ENCODE results near the gene EN1.

EN1 gene

DNA sequence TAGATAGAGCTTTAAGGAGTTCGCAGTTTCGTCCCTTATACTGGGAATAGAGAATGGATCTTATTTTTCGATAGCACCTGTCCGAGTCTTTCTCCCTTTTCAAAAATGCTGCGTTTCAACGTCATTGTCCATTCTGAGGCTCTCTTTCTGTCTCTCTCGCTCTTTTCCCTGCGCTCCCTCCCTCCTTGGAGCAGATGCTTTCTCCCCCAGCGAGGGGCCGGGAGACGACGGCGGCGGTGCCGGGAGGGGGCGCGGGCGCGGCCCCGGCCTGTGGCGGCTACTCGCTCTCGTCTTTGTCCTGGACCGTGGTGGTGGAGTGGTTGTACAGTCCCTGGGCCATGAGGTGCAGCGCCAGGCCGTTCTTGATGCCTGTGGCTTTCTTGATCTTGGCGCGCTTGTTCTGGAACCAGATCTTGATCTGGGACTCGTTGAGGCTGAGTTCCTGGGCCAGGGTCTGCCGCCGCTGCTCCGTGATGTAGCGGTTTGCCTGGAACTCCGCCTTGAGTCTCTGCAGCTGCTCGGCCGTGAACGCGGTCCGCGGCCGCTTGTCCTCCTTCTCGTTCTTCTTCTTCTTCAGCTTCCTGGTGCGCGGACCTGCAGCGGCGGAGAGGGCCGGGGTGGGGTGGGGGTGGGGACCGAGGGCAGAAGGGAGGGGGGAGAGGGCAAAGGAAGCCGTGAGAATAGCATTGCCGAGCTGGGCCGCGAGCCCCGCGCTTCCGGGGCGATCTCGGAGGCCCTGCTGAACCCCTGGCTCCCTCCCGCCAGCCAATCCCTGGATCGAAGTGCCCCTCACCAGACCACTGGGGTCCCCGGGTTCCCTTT is 4.6 kb downstream of the EN1 start:
- no peak for DNase-seq (ENCODE audit: low spot score)

DNA sequence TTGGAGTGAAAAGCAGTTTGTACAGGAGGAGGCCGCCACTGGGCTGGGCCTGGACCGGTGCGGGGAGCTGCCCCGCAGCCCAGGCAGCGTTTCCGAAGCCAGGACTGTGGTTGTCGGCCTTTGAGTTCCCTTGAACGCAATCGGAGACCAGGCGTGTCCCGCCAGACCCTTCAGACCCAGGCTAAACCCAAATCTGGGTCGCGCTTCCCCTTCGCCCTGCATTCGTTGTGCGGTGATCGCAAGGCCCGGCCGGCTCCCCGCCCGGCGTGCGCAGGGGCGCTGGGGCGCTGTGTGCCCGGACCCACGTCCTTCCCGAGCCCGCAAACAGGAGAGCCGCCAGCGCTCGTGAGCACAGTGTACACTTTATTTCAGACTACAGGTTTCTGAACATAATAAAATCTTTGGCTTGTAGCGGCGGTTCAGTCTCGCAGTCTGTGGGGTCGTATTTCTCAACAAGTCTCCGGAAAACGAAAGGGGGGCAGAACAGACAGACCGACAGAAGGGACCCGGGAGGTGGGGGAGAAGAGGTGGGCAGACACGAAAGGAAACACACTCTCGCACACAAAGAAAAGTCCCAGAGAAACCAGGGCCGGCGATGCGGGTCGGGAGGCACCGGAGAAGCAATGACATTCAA is 5.5 kb downstream of the EN1 start:
- DNase-seq (ENCODE audit: low spot score) = no peak

GRCh38 chr2:118841450-118841827 is 6.0 kb downstream of the EN1 start:
- no peak for DNase-seq (ENCODE audit: low spot score)

DNA sequence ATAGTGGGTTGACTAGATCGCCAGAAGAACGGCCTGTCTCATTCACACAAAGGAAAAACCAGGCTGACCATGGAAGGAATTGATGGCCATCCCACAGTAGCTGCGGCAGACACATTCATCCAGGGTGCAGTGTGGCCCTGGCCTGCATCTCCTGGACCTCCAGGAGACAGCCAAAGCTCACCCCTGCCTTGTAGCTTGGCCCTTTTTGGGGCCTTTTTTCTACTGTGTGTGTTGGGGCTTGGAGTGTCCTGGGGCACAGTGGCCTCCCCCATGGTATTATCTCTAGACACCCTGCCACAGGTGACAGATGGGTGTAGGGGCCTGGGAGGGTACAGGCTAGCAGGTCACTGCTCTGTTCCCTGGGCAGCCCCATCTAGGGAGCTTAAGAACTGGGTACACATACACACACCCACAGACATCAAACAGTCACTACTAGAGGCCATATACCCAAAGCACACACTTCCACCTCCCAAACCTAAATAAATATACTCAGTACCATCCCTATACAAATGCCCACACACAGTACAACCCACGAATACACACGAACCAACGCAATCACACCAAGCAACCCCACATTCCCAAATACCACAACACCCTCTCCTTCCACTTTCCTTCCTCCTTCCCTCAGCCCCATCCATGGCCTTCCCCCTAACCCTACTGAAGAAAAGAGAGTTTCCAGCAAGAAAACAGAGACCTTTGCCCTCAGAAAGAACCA is 8.6 kb downstream of the EN1 start:
- no peak for DNase-seq (ENCODE audit: low spot score)

GRCh38 chr2:118837621-118838020 is 9.8 kb downstream of the EN1 start:
- no peak for DNase-seq (ENCODE audit: low spot score)

DNA sequence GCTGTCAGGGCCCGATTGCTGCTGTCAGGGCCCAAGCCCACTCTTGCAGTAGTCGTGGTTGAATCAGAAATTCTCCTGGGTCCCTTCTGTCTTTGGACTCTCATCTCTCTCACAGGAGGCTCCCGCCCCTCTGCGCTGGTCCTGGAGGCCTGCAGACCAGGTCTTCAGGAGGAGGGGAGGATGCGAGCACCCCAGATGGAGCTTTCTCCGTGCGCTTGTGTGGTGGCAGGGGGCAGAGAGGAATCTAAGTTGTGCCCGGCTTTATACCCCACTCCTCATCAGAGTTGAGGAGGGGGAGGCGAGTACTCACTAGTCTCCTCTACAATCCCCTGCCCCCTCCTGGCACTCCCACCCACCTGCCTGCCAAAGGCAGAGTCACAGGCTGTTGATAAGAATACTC is 10.4 kb downstream of the EN1 start:
- no peak for DNase-seq (ENCODE audit: low spot score)

DNA sequence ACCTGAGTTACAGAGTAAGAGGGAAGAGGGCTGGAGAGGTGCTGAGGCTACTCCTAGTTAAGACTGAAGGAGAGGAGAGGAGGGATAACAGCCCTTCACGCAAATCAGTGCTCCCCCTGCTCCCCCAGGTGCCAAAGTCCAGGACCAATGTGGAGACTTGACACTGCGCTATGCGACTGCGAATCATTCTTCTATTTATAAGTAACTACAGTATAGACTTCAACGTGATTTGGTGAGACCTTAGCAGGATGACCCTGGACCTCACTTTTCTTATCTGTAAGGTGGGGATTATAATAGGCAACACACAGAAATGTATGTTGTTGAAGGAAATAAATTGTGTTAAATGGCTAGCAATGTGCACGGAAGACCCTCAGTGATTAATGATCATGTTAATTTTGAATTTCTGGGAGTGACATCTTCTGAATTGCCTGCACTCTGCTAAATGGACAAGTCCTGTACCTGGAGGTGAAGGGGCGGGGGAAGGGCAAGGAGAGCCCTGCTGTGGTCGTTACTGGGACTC is 11.0 kb downstream of the EN1 start:
- DNase-seq (ENCODE audit: low spot score) = no peak

GRCh38 chr2:118835746-118836410 is 11.6 kb downstream of the EN1 start:
- DNase-seq (ENCODE audit: low spot score) = no peak

GRCh38 chr2:118834901-118835745 is 12.3 kb downstream of the EN1 start:
- no peak for DNase-seq (ENCODE audit: low spot score)

GRCh38 chr2:118834440-118834810 is 13.0 kb downstream of the EN1 start:
- no peak for DNase-seq (ENCODE audit: low spot score)

GRCh38 chr2:118833716-118834439 is 13.6 kb downstream of the EN1 start:
- DNase-seq (ENCODE audit: low spot score) = no peak

DNA sequence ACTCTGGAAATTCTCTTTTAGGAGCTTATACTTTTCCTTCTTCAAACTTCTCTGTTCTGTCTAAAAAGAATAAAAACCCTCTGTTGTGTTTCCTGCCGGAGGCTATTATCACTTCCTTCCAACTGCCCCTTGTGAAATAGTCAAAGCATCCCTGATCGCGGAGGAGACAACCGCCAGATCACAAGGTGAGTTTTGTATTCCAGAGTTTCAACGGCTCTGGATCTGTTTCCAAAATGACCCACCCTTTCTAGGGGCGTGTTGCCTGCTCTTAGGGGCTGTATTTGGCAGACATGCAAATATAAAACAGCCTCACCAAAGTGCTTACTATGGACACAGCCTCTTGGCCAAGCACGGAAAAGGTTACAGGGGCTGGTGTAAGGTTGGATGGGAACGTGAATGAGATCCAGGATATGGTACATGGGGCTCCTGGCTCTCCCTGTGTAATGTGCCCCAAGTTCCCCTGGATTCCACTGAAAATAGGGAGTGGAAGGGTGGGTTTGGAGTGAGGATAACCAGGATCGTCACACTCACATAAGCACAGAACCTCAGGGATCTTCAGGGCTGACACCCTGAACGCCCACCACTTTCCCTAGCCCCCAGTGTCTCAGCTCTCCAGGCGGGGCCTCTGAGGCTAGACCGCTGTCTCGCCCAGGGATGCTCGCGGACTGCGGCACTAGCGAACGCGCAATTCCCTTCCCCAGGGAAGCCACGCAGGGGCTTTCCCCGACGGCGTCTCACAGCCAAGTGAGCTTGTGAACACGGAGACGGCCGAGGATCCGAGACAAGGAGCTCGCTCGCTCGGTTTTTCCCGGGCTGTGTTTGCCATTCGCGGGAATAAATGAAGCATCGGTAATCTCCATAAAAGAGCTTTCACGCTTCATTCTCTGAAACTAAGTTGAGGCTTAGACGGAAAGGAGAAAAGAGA is 14.4 kb downstream of the EN1 start:
- DNase-seq (ENCODE audit: low spot score) = no peak

- no peak for DNase-seq (ENCODE audit: low spot score)
Measured at GRCh38 chr2:118832071-118832790, 15.2 kb downstream of the EN1 start.

DNA sequence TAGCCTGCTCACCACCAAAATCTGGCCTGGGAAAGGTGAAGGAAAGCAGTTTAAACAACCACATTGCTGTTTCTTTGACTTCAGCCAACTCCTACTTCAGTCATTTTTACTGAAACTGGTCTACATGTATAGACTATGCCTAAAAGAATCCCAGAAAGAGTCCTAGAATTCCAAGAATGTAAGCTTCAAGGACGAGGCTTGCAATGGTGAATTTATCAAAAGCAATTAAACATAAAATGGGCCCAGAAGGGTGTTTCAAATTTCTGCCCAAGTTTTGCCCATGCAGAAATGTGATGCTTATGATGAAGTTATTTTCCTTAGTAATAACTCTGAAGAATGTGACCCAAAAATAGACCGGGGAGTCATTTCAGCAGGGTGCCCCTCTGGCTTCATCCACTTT is 16.6 kb downstream of the EN1 start:
- DNase-seq (ENCODE audit: low spot score) = no peak

- no peak for DNase-seq (ENCODE audit: low spot score)
Measured at GRCh38 chr2:118830118-118830517, 17.3 kb downstream of the EN1 start.

- no peak for DNase-seq (ENCODE audit: low spot score)
Measured at GRCh38 chr2:118826093-118826492, 21.4 kb downstream of the EN1 start.

DNA sequence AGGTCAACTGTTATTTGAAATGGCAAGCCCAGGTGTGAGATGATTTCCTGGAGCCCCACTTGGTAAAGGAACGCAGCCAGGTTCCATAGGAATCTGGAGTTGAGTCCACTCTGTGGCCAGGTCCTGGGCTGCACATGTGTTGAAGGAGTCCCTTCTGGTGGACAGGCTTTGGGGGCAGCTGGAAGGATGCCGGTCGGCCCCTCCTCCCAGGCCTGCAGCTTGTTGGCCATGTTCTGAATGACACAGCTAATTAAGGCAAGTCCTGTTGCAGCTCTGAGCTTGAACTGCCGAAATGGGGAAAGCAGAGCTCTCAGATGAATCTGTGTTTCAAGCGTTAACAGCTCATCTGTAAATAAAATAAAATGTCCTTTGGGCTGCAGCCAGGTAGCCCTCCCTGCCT is 23.8 kb downstream of the EN1 start:
- no peak for DNase-seq (ENCODE audit: low spot score)

DNA sequence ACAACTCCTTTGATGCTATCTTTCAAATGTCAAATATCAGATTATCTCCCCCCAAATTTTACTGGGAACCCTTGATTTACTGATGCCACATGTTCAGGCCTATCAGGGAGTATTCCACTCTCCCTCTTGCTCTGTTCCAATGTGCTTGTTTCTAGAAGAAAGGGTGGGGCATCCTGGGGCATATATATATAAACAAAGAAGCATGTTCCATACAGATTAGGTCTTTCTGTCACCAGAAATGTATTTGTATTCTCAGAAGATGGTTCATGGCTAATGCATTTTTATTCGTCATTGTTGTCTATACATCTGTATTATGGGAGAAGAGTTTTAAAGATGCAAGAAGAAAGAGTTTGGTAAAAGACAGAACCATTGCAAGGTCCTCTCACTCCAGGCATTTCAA is 24.9 kb downstream of the EN1 start:
- DNase-seq (ENCODE audit: low spot score) = no peak

- DNase-seq (ENCODE audit: low spot score) = no peak
Measured at GRCh38 chr2:118822015-118822414, 25.4 kb downstream of the EN1 start.

All from CD4-positive, alpha-beta T cell treated with Interleukin-15 for 4 hours (primary cell).